GM10847 (cell line): ENCODE data around the gene NLGN3.

Experiments used
- POLR2A ChIP-seq: IDR thresholded peaks from 2 replicates; pipeline ENCODE4 v1.6.1; 2011; ENCODE audit not compliant: insufficient read length; ENCODE audit errors: extremely low read depth

Gene NLGN3

DNA sequence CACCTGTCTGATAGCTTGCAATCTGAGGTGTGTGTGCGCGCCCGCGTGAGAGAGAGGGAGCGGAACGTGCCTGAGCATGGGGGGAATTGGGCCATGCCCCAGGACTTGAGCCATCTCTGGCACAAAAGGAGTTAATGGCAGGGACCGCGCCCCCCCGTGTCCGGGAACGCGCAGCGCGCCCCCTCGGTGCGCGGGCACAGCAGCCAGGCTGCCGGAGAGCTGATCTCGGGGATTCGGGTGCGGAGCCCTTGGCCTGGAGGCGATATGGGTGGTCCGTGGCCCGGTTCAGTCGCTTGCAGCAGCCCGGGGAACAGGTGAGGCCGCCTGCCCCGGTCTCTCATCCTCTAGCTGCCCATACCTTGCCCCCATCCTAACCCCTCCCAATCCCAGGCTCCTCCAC lies at the start of gene NLGN3:
TSS of gene NLGN3 (plus strand) at position 191 of the 400 bp plus-strand sequence. CDS start 2,909 bp downstream, outside the sequence.
- no peak for TF ChIP-seq POLR2A

DNA sequence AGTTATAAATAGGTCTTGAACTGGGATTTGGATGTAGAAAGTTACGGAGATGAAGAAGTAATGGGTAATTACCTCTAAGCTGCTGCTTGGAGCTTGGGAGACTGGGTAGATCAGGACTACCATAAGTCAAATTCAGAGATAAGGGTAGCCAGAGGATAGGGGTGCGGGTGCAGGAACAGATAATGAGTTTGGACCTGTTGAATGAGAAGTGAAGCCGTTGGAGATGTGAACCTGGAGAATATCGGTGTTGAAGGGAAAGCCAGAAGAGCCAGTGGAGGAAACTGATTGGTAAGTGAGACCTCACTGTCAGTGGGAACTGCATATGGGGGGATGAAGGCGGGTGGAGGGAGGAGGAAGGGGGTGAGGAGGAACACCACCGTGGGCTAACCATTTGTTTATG lies 49.6 kb upstream of the NLGN3 start:
- no peak for TF ChIP-seq POLR2A

DNA sequence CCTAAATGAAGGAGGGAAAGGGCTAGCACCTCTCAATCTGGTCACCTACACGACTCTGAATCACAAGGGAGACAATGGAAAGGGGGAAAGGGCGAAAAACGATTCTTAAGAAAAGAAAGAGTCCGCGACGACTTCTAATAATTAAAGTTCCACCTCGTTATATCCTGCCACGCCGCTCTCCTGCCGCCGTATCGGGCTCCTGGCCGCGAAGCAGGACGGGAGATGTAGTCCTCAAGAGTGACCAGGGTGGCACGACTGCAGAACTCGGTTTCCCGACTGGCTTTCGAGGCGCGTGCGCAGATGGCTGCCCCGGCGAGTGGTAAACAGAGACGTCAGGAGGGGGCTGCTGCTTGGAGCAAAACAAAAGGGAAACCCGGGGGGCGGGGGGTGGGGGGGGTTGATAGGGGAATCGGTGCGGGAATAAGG lies 49.1 kb upstream of the NLGN3 start, which contains the start of gene FOXO4:
TSS of gene FOXO4 (plus strand) at position 297 of the 426 bp plus-strand sequence. CDS start 678 bp downstream, outside the sequence.
- TF ChIP-seq POLR2A, result no peak

DNA sequence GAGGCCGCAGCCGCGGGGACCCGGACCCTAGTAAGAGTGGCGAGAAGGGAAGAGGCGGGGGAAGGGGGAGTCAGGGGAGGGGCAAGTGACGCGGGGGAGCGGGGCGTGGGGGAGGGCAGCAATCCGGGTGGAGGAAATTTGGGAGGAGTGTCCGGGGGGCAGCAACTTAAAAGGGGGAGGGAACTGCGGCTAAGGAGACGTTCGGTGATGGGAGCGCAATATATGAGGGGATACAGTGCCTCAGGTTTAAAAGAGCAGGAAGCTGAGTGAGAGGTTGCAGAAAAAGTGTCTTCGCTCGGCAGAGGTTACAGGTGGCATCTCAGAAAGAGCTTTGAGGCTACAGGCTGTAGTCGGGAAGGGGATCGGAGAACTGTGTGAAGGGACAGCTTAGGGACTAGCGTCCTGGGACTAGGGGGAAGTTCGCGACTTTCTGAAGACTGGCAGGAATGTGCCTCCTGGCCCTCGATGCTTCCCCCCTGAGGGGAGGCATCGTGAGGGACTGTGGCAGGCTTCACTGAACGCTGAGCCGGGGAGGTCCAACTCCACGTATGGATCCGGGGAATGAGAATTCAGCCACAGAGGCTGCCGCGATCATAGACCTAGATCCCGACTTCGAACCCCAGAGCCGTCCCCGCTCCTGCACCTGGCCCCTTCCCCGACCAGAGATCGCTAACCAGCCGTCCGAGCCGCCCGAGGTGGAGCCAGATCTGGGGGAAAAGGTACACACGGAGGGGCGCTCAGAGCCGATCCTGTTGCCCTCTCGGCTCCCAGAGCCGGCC lies 48.5 kb upstream of the NLGN3 start:
- TF ChIP-seq POLR2A, result no peak

DNA sequence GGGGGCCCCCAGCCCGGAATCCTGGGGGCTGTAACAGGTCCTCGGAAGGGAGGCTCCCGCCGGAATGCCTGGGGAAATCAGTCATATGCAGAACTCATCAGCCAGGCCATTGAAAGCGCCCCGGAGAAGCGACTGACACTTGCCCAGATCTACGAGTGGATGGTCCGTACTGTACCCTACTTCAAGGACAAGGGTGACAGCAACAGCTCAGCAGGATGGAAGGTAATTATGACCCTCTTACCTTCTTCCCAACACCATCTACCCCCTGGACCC lies 47.9 kb upstream of the NLGN3 start:
- no peak for TF ChIP-seq POLR2A

DNA sequence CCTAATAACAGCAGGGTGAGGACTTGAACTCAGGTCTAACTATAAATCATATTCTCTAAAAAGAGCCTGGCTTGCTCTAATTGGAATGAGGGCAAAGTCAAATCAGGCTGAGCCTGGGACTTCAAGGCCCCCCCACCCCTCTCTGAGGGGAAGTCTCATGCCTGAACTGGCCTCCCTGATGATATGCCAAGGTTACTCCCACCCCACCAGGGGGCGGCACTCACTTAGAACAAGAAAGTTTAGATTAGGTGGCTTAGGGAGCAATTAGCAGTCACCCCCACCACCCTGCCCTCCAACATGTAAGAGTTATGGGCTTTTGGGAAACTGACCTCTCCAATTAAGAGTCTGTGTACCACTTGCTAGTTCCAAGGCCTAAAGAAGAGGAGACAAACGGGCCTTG lies 46.3 kb upstream of the NLGN3 start:
- no peak for TF ChIP-seq POLR2A

DNA sequence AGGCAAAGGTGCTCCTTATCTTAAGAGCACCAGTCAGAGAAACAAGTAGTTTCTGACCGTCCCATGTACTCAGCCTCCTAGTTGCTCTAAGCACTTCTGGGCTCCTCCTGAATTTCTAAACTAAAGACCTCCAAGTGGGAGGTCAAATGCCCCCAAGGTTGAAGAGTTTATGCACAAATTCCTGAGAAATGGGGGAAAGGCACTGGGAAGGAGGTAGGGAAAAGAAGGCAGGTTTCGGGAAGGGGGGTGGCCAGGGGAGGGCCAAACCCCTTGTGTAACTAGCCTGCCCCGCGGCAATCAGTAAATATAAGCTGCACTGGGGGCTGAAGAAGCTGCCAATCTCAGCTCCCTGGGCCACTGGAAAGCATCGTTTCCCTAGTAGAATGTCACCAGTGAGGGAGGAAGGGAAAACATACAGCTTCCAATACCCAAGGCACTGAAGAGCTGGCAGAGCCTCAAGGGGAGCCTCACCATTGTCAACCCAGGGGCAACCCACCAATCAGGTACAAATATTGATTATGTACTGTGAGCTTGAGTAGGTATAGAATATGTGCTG lies 45.6 kb upstream of the NLGN3 start:
- no peak for TF ChIP-seq POLR2A

DNA sequence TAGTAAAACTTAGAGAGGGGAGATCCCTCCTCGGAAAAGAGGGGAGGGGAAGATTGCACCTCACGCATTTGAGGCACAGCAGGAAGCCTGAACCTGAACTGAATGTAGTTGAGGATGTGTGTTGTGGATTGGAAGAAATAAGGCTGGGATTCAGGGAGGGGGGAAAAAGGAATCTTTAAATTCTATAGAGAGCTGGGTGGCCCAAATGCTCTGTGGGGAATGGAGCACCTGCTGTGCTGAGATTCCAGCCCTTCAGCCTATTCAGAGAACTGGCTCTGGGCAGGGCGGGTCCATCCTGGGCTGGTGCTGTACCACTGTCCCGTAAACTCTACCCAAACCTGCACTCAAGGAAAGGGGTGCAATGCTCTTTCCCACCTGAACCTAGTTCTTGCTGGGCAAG lies 44.9 kb upstream of the NLGN3 start:
- TF ChIP-seq POLR2A, result no peak

DNA sequence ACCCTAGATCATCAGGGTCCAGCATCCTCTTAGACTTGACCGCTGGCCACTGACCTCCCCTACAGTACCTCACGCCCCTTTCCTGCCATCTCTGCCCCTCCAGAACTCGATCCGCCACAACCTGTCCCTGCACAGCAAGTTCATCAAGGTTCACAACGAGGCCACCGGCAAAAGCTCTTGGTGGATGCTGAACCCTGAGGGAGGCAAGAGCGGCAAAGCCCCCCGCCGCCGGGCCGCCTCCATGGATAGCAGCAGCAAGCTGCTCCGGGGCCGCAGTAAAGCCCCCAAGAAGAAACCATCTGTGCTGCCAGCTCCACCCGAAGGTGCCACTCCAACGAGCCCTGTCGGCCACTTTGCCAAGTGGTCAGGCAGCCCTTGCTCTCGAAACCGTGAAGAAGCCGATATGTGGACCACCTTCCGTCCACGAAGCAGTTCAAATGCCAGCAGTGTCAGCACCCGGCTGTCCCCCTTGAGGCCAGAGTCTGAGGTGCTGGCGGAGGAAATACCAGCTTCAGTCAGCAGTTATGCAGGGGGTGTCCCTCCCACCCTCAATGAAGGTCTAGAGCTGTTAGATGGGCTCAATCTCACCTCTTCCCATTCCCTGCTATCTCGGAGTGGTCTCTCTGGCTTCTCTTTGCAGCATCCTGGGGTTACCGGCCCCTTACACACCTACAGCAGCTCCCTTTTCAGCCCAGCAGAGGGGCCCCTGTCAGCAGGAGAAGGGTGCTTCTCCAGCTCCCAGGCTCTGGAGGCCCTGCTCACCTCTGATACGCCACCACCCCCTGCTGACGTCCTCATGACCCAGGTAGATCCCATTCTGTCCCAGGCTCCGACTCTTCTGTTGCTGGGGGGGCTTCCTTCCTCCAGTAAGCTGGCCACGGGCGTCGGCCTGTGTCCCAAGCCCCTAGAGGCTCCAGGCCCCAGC lies 43.8 kb upstream of the NLGN3 start:
- TF ChIP-seq POLR2A, result no peak

DNA sequence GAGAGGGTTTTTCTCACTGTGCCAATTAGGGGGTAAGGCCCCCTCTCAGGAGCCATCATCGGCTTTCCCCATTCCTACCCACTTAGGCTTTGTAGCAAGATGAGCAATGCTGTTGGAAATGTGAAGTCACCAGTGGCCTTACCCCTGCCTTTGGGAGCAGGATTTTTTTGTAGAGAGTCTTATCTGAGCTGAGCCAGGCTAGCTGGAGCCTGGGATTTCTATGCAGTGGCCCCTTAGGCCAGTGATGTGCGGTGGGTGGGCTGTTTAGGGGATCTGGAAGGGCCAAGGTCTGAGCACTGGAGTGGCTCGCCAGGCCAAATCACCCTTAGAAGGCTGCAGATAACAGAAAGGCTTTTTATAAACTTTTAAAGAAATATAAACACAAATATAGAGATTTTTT lies 42.3 kb upstream of the NLGN3 start:
- TF ChIP-seq POLR2A, result no peak

DNA sequence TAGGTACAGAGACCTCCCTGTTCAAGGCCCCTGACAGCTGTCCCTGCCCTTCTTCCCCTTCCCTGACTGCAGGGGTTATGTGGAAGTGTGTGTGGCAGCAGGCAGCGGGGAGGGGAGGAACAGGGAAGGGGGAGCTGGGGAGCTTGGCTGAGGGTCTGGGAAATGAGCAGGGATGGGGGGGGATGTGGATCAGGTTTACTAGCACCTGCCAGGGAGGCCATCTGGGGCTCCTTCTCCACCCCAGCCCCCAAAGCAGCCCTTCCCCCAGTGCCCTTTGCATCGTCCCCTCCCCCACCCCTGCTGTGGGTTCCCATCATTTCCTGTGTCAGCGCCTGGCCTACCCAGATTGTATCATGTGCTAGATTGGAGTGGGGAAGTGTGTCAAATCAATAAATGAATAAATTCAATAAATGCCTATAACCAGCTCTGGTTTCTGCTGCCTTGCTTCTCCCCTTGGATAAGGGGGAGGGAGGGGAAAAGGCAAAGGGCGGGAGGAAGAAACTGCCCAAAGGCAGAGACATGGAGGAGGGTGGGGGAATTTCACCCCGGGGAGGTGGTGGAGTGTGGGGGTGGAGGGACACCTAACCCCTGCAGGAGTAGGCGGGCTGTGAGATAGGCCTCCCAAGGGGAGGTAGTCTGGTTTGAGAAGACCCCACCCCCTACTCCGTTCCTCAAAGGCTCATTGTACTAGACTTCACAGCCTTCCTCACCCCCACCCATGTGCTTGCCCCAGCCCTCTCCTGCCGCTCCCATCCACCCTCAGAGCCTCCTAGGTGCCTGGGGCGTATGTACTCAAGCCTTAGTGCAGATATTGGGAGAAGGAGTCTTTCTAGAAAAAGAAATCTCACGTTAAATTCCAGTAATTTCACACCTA lies 41.3 kb upstream of the NLGN3 start:
- TF ChIP-seq POLR2A, result no peak

DNA sequence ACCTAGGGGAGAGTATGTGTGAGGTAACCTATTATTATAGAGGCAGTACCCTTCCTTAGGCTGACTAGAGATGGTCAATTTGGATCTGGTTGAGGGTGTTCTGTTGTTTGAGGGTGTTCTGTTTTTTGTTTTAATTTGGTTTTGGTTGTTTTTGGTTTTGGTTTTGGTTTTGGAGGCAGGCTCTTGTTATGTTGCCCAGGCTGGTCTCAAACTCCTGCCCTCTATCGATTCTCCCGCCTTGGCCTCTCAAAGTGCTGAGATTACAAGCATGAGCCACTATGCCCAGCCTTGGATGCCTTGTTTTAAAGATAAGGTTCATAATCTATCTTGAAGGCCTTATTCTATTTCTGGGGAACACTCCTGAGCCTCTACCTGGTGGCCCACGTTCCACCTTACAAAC lies 39.0 kb upstream of the NLGN3 start:
- TF ChIP-seq POLR2A, result no peak

DNA sequence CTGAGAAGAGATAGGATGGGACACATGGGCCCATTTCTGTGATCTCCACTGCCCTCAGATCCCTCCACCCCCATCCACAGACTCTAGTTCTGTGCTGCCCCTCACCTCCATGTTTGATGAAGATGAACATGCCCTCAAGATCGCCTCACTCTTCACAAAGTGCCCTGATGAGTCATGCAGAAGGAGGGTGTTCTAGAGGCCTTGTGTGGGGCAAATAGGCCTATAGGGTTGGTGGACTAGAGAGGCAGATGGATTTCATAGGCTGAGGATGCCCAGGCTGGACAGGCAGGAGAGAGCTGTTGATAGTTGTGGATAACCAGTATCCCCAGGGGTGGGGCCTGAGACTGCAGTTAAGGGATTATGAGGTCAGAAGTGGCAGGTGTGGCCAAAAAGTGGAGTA lies 38.2 kb upstream of the NLGN3 start, which contains the start of gene CXorf65:
TSS of gene CXorf65 (minus strand) at position 314 of the 400 bp plus-strand sequence. CDS start at position 130, 184 bp downstream.
- no peak for TF ChIP-seq POLR2A

DNA sequence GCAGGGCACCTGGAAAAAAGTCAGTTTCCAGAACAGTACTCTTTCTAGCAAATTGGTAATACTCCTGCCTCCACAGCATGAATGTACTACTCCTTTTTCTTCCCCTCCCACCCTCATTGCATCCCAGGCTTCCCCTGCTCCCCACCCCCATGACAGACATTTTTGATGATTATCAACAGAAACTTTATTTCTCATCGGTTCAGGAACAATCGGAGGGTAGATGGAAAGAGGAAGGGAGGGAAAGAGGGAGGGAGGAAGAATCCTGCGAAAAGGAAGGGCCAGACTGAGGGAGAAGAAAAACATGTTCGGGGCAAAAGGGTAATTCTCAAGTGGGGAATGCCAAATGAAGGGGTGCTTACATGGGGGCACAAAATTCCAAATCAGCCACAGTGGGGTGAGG lies 37.4 kb upstream of the NLGN3 start:
- no peak for TF ChIP-seq POLR2A
